ENCODE measurements around the gene DEFB131A.
"Not testable (repeated sequence)": the region's sequence is repeated elsewhere in the genome, so short reads cannot be mapped to it uniquely, and the experiment has no call there.

DNA sequence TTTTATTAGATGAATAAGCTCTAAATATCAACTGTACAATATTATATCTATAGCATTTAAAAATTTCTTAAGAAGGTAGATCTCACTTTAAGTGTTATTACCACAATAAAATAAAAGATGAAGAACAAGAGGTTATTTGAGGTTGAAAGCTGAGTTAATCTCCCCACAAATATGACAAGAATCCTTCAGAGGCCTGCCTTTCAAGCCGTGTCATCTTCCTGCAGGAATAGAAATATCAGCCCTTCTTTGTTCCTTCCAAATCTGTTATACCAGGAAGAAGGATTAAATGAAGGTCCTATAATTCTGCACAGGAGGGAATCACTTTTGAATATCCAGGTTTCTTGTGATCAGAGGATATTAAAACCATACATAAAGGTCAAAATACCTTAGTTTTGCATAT, 18.3 kb upstream of the DEFB131A start:
- not testable (repeated sequence) for TF ChIP-seq RARB (CRISPR knock-in tag; IDR thresholded peaks at IDR 0.05); OSR1 (CRISPR knock-in tag; IDR thresholded peaks at IDR 0.05); ZC3H10 (CRISPR knock-in tag; IDR thresholded peaks at IDR 0.05); TCF4 (CRISPR knock-in tag; IDR thresholded peaks at IDR 0.05; ENCODE audit: borderline replicate concordance); GLIS3 (CRISPR knock-in tag; IDR thresholded peaks at IDR 0.05); PATZ1 (CRISPR knock-in tag; IDR thresholded peaks at IDR 0.05; ENCODE audit: borderline replicate concordance); ZNF565 (CRISPR knock-in tag; conservative IDR thresholded peaks at IDR 0.05; ENCODE audit: low read depth)

Measured in SK-N-SH treated with all-trans-retinoic acid at 6 μM for 48 hours (cell line).